ENCODE measurements around the gene MFAP2.
A peak's percentile ranks its signal among the peaks of the same experiment; 100 is the strongest.

MFAP2 gene

GRCh38 chr1:16980473-16981268, at the start of gene MFAP2:
TSS of gene MFAP2 (minus strand) at chr1:16980620. CDS start at chr1:16978273, 2,347 bp downstream.
- peak; percentile 41 for DNase-seq

GRCh38 chr1:17030206-17030605, 49.8 kb upstream of the MFAP2 start:
- DNase-seq = no peak

GRCh38 chr1:17028662-17029188, 48.3 kb upstream of the MFAP2 start:
- DNase-seq = no peak

- no peak for DNase-seq
Measured at GRCh38 chr1:17027900-17028299, 47.5 kb upstream of the MFAP2 start.

GRCh38 chr1:17027403-17027802, 47.0 kb upstream of the MFAP2 start:
- no peak for DNase-seq

- DNase-seq = no peak
Measured at GRCh38 chr1:17024721-17025120, 44.3 kb upstream of the MFAP2 start.

GRCh38 chr1:17023573-17023972, 43.2 kb upstream of the MFAP2 start:
- no peak for DNase-seq

GRCh38 chr1:17023102-17023501, 42.7 kb upstream of the MFAP2 start:
- no peak for DNase-seq

- no peak for DNase-seq
Measured at GRCh38 chr1:17021896-17022295, 41.5 kb upstream of the MFAP2 start.

- no peak for DNase-seq
Measured at GRCh38 chr1:17020502-17020901, 40.1 kb upstream of the MFAP2 start.

- DNase-seq = no peak
Measured at GRCh38 chr1:17018849-17019248, 38.4 kb upstream of the MFAP2 start.

GRCh38 chr1:17017435-17017834, 37.0 kb upstream of the MFAP2 start:
- DNase-seq = no peak

- peak; percentile 57 for DNase-seq
Measured at GRCh38 chr1:17016317-17016661, 35.9 kb upstream of the MFAP2 start.

GRCh38 chr1:17014671-17015567, 34.5 kb upstream of the MFAP2 start:
- DNase-seq = no peak

- no peak for DNase-seq
Measured at GRCh38 chr1:17013491-17014320, 33.3 kb upstream of the MFAP2 start.

GRCh38 chr1:17012775-17013490, 32.5 kb upstream of the MFAP2 start:
- DNase-seq = peak; percentile 29

GRCh38 chr1:17011439-17012307, 31.3 kb upstream of the MFAP2 start, which contains the start of gene ATP13A2:
TSS of gene ATP13A2 (minus strand) at chr1:17011928. CDS start at chr1:17011738, 190 bp downstream.
- DNase-seq = peak; percentile 59

GRCh38 chr1:17011092-17011438, 30.6 kb upstream of the MFAP2 start:
- DNase-seq = no peak

- DNase-seq = no peak
Measured at GRCh38 chr1:17009706-17010105, 29.3 kb upstream of the MFAP2 start.

- no peak for DNase-seq
Measured at GRCh38 chr1:17008208-17008855, 27.9 kb upstream of the MFAP2 start.

GRCh38 chr1:17007121-17007520, 26.7 kb upstream of the MFAP2 start:
- no peak for DNase-seq
